ENCODE data around the gene RELB.

- no peak for TF ChIP-seq ZNF70 (CRISPR knock-in tag; IDR thresholded peaks at IDR 0.05)
- no peak for TF ChIP-seq TSHZ2 (CRISPR knock-in tag; IDR thresholded peaks at IDR 0.05)
- no peak for TF ChIP-seq PATZ1 (CRISPR knock-in tag; IDR thresholded peaks at IDR 0.05; ENCODE audit: borderline replicate concordance)
- no peak for TF ChIP-seq ZFP30 (CRISPR knock-in tag; IDR thresholded peaks at IDR 0.05)
- TF ChIP-seq ISL1 (CRISPR knock-in tag; IDR thresholded peaks at IDR 0.05) = no peak
- TF ChIP-seq, protein P1, sequence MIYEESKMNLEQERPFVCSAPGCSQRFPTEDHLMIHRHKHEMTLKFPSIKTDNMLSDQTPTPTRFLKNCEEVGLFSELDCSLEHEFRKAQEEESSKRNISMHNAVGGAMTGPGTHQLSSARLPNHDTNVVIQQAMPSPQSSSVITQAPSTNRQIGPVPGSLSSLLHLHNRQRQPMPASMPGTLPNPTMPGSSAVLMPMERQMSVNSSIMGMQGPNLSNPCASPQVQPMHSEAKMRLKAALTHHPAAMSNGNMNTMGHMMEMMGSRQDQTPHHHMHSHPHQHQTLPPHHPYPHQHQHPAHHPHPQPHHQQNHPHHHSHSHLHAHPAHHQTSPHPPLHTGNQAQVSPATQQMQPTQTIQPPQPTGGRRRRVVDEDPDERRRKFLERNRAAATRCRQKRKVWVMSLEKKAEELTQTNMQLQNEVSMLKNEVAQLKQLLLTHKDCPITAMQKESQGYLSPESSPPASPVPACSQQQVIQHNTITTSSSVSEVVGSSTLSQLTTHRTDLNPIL (CRISPR knock-in tag; IDR thresholded peaks at IDR 0.05; ENCODE audit: low read depth) = no peak
- TF ChIP-seq RARB (CRISPR knock-in tag; IDR thresholded peaks at IDR 0.05) = no peak
These were observed 70.9 kb downstream of the RELB start for GRCh38 chr19:45071969-45072790.

Measured in SK-N-SH treated with all-trans-retinoic acid at 6 μM for 48 hours (cell line).